Type B pancreatic cell (in vitro differentiated cells): Measurements from ENCODE around the gene BRCA2. TPM values are rescaled to one million over a fixed set of nuclear protein-coding genes. Genes with fewer than 3 reads are reported as not detected.

Experiments used
- DNase-seq: peaks from one replicate; pipeline ENCODE4 v3.0.0; 2021; ENCODE audit warnings: mixed read lengths; ENCODE audit not compliant: unreplicated experiment; ENCODE audit errors: extremely low spot score
- H3K27ac Mint-ChIP-seq: 2 replicates; pipeline ENCODE4 v1.8.0; 2021; ENCODE audit warnings: mild to moderate bottlenecking, mixed read lengths
- H3K27me3 Mint-ChIP-seq: 2 replicates; pipeline ENCODE4 v1.8.0; 2021; ENCODE audit warnings: mixed read lengths
- H3K36me3 Mint-ChIP-seq: 2 replicates; pipeline ENCODE4 v1.8.0; 2021; ENCODE audit warnings: mixed read lengths
- H3K4me1 Mint-ChIP-seq: one replicate; pipeline ENCODE4 v1.8.0; 2021; ENCODE audit warnings: mixed read lengths; ENCODE audit not compliant: unreplicated experiment
- H3K4me3 Mint-ChIP-seq: 2 replicates; pipeline ENCODE4 v1.8.0; 2021; ENCODE audit warnings: mild to moderate bottlenecking, mixed read lengths
- H3K9me3 Mint-ChIP-seq: 2 replicates; pipeline ENCODE4 v1.8.0; 2021; ENCODE audit warnings: mixed read lengths
- total RNA-seq: library from RNA; stranded (reverse); gene quantifications from 2 replicates; pipeline ENCODE4 v1.2.1, GENCODE V29; 2021; ENCODE audit warnings: low replicate concordance
- TF ChIP-seq, protein P1 (sequence below): fragments of 200-600 bp; sonication (generic); conservative IDR thresholded peaks from 2 replicates; pipeline ENCODE4 v1.5.0; 2021; ENCODE audit warnings: antibody characterized with exemption, mild to moderate bottlenecking

BRCA2 gene
- total RNA-seq, 1 donor from 2014 or later = 10.6 TPM

DNA sequence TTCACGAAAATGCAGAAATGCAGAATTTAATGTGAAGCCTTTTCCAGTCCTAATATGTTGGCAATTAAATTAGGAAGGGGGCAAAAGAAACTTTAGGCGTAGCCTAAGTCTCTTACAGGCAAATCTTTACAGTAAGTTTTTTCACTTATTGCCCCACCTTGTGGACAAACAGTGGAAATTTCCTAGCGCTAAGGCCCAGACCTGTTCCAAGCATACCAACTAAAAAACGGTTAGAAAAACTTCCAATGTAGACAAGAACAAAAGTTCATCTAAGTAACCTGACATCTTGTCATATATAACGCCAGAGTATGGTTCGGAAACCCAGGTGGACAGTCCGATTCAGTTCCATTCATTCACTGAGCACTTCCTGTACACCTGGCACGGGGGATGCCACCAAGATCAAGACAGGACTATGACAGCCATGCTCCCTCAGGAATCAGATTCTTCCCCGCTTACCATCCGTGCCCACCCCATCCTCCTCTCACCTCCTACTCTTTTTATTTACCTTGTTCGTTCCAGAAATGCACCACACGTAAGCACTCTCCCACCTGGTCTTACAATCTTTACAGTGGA is 5.1 kb upstream of the BRCA2 start:
- Mint-ChIP-seq H3K9me3 (no peaks in the 10 kb centered on the region), H3K4me1 (peaks cover 9% of the 10 kb centered on the region), H3K36me3 (no peaks in the 10 kb centered on the region), H3K27ac (no peak overlapping the region), H3K27me3 (no peaks in the 10 kb centered on the region), H3K4me3 (no peak overlapping the region)
- TF ChIP-seq, protein P1, sequence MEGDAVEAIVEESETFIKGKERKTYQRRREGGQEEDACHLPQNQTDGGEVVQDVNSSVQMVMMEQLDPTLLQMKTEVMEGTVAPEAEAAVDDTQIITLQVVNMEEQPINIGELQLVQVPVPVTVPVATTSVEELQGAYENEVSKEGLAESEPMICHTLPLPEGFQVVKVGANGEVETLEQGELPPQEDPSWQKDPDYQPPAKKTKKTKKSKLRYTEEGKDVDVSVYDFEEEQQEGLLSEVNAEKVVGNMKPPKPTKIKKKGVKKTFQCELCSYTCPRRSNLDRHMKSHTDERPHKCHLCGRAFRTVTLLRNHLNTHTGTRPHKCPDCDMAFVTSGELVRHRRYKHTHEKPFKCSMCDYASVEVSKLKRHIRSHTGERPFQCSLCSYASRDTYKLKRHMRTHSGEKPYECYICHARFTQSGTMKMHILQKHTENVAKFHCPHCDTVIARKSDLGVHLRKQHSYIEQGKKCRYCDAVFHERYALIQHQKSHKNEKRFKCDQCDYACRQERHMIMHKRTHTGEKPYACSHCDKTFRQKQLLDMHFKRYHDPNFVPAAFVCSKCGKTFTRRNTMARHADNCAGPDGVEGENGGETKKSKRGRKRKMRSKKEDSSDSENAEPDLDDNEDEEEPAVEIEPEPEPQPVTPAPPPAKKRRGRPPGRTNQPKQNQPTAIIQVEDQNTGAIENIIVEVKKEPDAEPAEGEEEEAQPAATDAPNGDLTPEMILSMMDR = peak; percentile 85
- DNase-seq = no peak

DNA sequence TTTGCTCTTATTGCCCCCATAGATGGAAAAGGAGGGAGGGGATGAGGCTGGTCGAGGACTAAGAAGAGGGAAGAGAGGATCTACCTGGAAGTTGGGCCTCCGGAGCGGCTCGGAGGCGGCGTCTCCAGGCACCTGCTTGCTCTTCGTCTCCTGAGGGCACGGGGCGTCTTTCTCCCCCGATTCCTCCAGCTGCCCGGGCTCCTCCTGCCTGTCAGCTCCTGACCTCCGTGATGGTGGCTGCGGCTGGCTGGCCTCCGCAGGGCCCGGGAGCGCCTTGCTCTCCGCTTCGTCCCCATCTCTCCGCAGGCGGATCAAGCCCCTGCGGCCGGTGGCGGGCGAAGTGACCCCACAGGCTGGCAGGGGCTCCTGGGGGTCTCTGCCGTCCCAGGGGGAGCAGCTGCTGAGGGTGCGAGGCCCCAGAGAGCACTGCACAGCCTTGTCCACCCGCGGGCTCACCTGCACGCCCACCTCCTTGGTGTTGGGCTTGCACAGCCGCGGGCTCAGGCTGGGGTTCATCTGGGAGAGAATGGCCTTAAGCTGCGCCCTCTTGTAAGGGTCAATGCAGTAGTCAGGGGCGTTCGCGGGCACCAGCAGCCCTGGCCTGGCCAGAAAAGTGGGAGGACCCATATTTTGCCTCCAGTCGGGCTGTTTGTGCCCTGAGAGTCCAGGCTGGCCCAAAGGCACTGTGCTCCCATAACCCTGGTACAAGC is 4.0 kb upstream of the BRCA2 start:
- Mint-ChIP-seq H3K4me1 (peaks cover 13% of the 10 kb centered on the region), H3K27ac (no peak overlapping the region), H3K27me3 (no peaks in the 10 kb centered on the region), H3K4me3 (no peak overlapping the region), H3K9me3 (no peaks in the 10 kb centered on the region), H3K36me3 (no peaks in the 10 kb centered on the region)
- DNase-seq = no peak
- TF ChIP-seq, protein P1 = no peak

DNA sequence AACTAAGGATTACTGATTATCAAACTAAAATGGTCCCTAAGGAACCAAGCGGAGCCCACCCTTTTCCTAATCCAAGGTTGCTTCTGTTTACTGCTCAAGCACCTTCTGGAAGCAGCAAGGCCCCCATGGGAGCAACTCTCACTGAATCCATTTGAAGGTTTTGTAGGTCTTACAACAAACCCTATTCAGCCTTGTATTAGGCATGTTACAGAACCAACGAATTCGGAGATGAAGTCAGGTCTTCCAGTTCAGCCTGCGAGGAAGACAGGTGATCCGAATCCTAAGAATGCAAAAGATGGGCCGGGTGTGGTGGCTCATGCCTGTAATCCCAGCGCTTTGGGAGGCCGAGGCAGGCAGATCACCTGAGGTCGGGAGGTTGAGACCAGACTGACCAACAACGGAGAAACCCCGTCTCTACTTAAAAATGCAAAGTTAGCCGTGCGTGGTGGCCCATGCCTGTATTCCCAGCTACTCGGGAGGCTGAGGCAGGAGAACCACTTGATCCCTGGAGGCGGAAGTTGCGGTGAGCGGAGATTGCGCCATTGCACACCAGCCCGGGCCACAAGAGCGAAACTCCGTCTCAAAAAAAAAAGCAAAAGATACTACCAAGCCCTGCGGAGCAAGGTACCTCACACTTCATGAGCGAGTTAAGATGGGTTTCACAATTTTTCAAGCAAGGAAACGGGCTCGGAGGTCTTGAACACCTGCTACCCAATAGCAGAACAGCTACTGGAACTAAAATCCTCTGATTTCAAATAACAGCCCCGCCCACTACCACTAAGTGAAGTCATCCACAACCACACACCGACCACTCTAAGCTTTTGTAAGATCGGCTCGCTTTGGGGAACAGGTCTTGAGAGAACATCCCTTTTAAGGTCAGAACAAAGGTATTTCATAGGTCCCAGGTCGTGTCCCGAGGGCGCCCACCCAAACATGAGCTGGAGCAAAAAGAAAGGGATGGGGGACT is 754 bp upstream of the BRCA2 start:
- Mint-ChIP-seq H3K4me1 (peaks cover 15% of the 10 kb centered on the region), H3K9me3 (no peaks in the 10 kb centered on the region), H3K36me3 (no peaks in the 10 kb centered on the region), H3K27me3 (no peaks in the 10 kb centered on the region), H3K27ac (peak overlapping the region; percentile 100), H3K4me3 (peak overlapping the region; percentile 97)
- no peak for DNase-seq
- TF ChIP-seq, protein P1 = no peak

DNA sequence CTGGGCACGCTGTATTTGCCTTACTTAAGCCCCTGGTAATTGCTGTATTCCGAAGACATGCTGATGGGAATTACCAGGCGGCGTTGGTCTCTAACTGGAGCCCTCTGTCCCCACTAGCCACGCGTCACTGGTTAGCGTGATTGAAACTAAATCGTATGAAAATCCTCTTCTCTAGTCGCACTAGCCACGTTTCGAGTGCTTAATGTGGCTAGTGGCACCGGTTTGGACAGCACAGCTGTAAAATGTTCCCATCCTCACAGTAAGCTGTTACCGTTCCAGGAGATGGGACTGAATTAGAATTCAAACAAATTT is 676 bp downstream of the BRCA2 start:
- Mint-ChIP-seq H3K4me3 (peak overlapping the region; percentile 97), H3K4me1 (peaks cover 13% of the 10 kb centered on the region), H3K9me3 (no peaks in the 10 kb centered on the region), H3K36me3 (peaks cover 3% of the 10 kb centered on the region), H3K27ac (peak overlapping the region; percentile 100), H3K27me3 (no peaks in the 10 kb centered on the region)
- no peak for DNase-seq
- TF ChIP-seq, protein P1 = no peak

DNA sequence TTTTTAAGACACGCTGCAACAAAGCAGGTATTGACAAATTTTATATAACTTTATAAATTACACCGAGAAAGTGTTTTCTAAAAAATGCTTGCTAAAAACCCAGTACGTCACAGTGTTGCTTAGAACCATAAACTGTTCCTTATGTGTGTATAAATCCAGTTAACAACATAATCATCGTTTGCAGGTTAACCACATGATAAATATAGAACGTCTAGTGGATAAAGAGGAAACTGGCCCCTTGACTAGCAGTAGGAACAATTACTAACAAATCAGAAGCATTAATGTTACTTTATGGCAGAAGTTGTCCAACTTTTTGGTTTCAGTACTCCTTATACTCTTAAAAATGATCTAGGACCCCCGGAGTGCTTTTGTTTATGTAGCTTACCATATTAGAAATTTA is 1.2 kb downstream of the BRCA2 start:
- H3K36me3 Mint-ChIP-seq = peaks cover 3% of the 10 kb centered on the region
- TF ChIP-seq, protein P1 = no peak
- H3K27ac Mint-ChIP-seq = peak overlapping the region; percentile 15
- H3K27me3 Mint-ChIP-seq = no peaks in the 10 kb centered on the region
- DNase-seq = no peak
- H3K9me3 Mint-ChIP-seq = no peaks in the 10 kb centered on the region
- peak overlapping the region; percentile 97 for H3K4me3 Mint-ChIP-seq
- peaks cover 13% of the 10 kb centered on the region for H3K4me1 Mint-ChIP-seq
